Esophagus muscularis mucosa (tissue), 4 donors: ENCODE measurements around the gene USP46.

Experiments
- CTCF ChIP-seq, 3 experiments: fragments of 200-600 bp in 2 of 3; fragments of 450-650 bp in 1 of 3; sonication (generic) in 2 of 3; IDR thresholded peaks; one replicate each; pipeline ENCODE4 v1.5.1; 2017 to 2019; ENCODE audit warnings: antibody characterized with exemption in 3 of 3, mild to moderate bottlenecking in 2 of 3, moderate library complexity in 1 of 3
- EP300 ChIP-seq: sonication (generic); formaldehyde crosslinking; IDR thresholded peaks from one replicate; pipeline ENCODE4 v1.6.1; 2017; ENCODE audit warnings: antibody characterized with exemption
- POLR2A ChIP-seq: fragments of 450-650 bp; IDR thresholded peaks from one replicate; pipeline ENCODE4 v1.6.1; 2017; ENCODE audit warnings: antibody characterized with exemption, moderate library complexity, mild to moderate bottlenecking, low read depth
- POLR2AphosphoS5 ChIP-seq, 2 donors: sonication (generic); formaldehyde crosslinking; IDR thresholded peaks; one replicate each; pipeline ENCODE4 v1.6.1; 2017; ENCODE audit warnings: antibody characterized with exemption in 2 of 2

GRCh38 chr4:52640808-52641565 lies 18.1 kb downstream of the USP46 start:
- no peak for TF ChIP-seq CTCF (IDR thresholded peaks at IDR 0.05)
- TF ChIP-seq EP300 = no peak
- no peak for TF ChIP-seq POLR2AphosphoS5 (IDR thresholded peaks at IDR 0.05)
- no peak for TF ChIP-seq POLR2A
